GM19372 (cell line): ENCODE measurements around the gene GRID2.

Source experiments
- ATAC-seq: cut with Tn5 transposase; IDR thresholded peaks from one replicate; pipeline ENCODE4 v1.9.1; 2021; ENCODE audit warnings: mild to moderate bottlenecking, low read depth, moderate library complexity; ENCODE audit not compliant: unreplicated experiment

GRID2 gene

DNA sequence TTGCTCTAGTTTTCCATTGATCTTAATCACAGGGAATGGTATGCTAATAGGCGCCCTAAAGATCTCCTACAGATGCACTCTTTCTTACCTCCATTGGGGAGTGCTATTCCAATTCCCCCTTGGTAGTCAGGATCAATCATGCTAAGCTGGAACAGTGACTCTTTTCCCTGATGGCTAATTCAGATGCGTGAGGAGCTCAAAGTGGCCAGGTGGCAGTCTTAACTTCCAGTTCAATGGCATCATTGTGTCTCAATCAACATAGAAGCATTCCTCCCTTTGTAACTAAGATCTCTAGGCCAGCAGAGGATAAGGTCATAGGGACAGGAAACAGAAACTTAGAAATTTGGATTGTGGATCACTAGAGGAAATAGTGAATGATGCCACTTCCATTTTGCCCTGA, 216.8 kb downstream of the GRID2 start:
- ATAC-seq = no peak

DNA sequence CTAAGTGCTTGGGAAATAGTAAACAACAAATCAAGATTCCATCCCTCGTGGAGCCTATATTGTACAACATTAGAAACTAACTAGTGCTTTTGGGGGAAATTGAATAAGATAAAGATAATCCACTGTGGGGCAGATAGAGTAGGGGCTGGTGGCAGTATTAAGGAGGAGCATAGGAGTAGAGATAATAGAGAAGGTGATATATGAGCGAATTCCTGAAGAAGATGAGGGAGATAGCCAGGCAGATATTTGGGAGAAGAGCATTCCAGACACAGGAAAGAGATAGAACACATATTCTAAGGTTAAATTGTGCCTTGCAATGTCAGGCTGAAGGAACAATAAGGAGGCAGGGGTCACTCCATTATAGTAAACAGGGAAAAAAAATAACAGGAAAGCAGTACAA, 218.2 kb downstream of the GRID2 start:
- ATAC-seq = no peak

DNA sequence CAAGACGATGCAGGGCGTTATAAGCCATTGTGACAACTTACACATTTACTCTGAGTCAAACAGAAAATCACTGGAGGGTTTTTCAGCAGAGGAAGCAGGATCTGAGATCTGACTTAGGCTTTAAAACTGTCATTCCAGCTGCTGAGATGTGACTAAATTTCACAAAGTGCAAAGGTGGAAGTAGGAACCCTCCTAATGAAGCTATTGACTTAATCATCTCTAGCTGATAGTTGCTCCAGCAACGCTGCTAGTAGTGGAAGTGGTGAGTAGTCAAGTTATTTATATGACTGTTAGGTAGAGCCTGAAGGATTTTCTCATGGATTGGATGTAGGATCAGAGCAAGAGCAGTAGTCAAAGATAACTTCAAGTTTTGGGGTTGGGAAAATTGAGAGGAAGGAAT, 218.6 kb downstream of the GRID2 start:
- ATAC-seq = no peak

DNA sequence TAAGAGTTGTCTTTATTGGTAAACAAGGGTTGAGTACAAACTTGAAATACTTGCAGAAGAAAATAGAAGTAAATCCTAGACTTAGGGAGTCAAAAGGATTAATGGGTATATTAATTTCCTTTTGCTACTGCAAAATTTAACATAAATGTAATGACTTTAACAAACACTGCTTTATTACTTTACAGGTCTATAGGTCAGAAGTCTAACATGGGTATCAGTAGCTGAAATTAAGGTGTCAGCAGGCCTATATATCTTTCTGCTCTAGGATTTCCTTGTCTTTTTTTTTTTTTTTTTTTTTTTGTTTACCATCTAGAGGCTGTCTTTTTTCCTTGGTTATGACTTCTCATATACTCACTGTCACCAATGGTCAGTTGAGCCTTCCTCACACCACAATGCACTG, 220.4 kb downstream of the GRID2 start:
- ATAC-seq = no peak

DNA sequence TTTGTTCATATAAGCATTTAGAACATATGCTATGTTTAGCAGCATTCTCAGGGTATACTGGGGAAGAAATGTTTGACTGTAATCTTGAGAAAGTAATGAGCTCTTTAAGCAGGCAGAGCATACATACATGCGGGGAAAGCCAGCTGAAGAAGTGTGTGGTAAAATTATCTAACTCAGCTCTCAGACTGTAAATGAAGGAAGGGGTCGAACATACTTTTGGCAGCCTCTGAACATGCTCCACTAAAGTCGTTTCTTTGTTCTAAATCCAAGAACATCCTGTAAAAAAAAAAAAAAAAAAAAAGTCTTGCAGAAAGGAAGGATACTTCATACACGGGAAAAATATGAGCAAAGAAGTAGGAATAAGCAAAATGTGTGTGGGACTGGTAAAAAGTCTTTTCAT, 224.8 kb downstream of the GRID2 start:
- ATAC-seq = no peak

DNA sequence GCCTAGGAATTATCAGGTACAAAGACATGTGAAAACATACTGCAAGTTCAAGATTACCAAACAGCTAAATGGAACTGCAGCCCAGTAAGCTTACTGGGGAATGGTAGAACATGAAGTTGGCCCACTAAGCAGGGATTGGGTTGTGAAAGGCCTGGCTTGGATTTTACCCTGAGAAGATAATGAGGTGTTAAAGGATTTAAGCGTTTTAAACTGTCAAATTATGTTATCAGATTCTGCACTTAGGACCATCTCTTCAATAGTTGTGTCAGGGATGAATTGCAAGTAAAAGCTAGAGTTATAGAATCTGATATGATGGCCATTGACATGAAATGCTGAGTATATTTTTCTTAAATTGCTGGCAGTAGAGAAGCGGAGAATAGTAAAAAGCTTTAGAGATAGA, 225.7 kb downstream of the GRID2 start:
- ATAC-seq = no peak

DNA sequence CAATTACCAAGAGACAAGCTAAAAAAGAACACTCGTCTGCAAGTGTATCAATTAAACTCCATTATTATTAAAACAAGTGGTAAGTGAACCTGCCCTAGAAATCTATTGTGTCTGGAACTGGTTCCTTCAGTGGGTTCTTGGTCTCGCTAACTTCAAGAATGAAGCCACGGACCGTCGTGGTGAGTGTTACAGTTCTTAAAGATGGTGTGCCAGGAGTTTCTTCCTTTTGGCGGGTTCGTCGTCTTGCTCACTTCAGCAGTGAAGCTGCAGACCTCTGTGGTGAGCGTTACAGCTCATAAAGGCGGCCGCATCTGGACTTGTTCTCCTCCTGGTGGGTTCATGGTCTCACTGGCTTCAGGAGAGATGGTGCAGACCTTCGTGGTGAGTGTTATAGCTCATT, 231.8 kb downstream of the GRID2 start:
- ATAC-seq = no peak

DNA sequence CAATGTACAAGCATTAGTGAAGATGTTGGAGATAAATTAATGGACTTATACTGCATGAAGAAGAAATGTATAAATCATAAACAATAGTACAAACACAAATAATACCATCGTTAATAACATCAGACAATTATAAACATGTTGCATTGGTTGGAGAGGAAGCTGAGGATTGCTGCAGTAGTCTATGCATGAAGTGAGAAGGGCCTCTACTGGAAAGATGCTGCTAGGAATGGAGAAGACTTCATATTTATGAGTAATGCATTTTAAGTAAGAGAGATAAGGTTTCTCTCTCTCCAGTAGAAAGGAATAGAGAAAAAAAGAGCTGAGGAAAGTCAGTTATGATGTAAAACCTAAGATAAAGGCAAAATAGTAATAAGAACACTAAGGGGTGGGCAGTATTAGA, 247.8 kb downstream of the GRID2 start:
- ATAC-seq = no peak

DNA sequence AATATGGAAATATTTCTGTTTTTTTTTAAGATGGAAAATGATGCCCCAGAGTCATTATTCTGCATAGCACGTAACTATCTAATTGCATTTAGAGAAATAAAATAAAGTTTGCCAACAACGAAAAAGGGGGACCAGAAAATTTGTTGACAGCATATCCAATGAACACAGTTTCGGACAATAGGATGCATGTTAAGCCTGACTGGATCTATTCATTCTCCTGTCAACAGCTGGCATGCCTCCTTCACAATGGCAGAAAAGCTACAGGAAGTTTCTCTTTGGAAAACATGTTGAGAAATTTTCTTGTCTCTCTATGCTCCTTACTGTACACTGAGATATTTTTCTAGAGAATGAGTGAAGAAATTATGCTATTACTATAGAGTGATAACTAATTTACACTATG, 262.5 kb downstream of the GRID2 start:
- ATAC-seq = no peak

DNA sequence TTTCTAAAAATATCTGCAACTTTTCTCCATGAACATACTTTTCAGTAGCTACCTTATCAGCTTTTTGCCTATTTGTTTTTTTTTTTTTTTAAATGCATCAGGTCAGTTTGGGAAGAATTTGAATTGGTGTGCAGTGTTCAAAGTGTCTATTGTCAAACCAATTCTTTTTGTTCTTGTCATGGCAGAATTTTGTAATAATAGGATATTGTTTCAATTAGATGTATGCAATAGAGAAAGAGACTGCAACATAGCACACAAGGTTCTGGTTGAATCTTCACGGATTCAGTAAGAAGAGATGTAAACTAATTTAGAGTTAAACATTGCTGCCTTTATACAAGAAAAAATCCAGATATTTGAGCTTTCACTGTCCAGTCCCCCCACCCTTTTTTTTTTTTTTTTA, 277.1 kb downstream of the GRID2 start:
- ATAC-seq = no peak

DNA sequence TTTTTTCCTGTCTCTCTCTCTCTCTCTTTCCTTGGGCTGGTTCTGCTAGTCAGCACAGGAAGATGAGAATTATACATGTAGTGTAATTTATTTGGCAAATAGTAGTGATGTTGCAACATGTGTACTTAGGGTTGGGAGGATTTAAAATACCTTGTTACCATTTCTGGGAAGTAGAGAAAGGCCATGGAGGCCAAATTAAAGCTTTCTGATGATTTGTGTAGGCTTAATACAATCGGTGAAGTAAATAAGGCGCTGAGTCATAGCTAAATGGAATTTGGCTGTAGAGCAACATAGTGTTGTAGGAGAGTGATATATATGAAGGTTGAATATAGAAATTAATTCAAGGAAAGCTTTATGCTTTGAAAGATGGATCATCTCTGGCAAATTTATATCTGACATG, 295.3 kb downstream of the GRID2 start:
- no peak for ATAC-seq

DNA sequence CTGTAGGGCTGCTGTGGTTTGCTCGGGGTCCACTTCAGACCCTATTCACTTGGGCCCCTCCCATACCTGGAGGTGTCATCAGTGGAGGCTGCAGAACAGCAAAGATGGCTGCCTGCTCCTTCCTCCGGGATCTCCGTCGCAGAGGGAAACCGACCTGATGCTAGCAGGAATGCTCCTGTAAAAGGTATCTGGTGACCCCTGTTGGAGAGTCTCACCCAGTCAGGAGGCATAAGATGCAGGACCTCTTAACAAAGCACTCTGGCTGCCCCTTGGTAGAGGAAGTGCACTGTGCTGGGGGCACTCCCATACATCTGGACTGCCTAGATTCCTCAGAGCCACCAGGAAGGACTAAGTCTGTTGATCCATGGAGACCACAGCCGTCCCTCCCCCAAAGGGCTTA, 296.9 kb downstream of the GRID2 start:
- ATAC-seq = no peak

DNA sequence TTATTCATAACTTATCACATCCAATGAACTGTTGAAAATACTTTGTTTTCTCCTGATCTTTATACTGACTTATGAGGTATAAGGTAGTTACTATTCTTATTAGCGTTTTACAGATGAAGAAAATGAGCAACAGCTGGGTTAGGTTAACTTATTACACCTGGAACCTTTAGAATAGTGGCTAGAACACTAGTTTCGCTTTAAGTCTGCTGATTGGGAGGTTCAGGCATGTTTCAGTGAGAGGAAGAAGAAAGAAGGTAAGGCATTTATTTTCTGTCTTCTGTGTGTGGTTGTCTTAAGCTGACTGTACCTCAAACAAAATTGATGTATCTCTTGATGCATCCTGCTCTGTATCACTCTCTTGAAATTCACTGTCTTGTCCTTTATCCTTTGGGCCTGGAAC, 302.5 kb downstream of the GRID2 start:
- no peak for ATAC-seq

DNA sequence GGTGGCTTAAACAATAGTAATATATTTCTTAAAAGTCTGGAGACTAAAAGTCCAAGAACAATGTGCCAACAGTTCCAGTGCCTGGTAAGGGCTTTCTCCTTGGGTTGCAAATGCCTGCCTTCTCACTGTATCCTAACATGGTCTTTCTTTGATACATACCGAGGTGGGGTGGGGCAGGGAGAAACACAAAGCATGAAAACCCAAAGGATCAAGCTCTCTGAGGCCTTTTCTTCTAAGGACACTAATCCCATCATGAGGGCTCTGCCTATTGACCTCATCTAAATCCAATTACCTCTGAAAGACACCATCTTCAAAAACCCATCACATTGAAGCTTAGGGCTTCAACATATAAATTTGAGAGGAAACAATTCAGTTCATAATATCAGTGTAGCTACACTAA, 311.3 kb downstream of the GRID2 start:
- ATAC-seq = no peak

DNA sequence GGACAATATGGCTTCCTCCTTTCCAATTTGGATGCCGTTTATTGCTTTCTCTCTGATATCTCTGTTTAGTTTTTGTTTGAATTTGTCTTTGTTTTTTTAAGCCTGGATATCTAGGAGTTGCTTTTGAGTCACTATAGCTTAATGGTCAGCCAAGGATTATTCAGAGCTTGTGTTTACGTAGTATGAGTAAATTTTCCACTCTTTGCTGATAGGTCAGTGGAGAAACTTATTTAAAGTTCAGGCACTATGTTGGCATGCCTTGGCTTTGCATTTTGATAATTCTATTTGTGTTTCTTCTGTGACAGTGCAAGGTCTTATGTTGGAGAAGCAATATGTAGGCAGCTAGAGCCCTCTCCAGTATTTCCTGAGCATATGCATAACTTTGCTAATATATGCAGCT, 315.2 kb downstream of the GRID2 start:
- ATAC-seq = no peak

DNA sequence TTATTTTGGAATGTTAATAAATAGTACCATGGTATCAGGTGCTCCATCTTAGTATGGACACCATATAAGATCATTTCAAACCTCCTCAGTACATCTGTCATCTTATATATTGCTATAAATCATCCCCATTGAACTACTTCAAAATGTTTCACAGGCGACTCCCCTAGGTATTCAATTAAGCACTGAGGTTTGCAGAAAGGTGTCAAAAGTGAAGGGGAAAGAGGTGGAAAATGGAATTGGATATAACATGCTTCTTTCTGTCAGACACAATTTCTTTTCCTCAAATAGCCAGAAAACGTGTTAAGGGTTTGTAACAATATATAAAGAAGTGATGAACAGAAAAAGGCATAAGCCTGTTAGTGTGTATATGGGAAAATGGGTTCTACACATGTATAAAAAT, 325.5 kb downstream of the GRID2 start:
- no peak for ATAC-seq

DNA sequence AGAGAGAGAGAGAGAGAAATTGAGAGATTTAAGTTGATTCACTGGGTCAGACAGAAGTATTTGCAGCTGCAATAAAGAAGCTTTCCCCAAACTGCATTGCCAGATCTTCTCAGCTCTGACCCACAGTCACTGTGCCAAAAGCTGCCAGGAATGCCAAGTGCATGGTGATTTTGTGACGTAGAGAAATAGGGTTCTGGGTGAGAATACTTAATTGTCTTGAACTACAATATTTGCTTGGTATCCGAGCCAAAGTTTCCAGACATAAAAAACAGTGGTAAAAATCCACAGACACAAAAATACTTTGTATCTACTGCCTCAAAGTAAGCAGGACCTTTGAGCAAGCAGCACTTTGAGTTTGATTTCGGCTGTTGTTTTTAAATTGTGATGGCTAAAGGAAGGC, 331.1 kb downstream of the GRID2 start:
- ATAC-seq = no peak

DNA sequence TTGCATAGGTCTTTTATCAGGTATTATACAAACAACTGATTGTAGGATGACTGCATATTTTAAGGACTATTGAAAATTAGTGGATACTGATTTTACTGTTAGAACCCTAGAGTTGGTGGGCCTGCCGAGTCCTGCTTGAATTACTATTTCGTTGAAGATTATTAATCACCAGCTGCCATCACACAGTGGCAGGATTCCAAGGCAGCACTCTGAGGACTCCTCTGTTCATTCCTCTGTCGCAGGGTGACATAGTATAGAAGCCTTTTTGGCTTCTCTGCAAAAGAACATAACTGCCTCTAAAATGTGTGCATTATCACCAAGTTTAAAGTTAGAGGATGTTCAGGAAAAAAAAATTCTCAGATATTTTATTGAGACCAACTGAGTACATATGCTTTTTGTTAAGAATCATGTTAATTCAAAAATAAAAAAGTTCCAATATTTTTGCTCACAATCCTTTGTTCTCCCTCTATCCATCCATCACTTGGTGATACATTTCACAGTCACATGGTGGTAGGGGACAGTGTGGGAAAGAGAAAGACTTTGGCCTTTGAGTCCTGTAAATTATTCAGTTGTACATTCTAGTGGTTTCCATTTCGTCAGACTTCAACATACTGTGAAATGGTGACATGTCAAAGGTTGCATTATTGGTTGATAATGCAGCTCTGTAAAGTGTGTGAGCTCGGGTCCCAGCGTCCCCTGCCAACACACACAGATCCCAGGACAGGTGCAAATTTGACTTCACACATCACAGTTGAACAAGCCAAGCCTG, 332.5 kb downstream of the GRID2 start:
- no peak for ATAC-seq

DNA sequence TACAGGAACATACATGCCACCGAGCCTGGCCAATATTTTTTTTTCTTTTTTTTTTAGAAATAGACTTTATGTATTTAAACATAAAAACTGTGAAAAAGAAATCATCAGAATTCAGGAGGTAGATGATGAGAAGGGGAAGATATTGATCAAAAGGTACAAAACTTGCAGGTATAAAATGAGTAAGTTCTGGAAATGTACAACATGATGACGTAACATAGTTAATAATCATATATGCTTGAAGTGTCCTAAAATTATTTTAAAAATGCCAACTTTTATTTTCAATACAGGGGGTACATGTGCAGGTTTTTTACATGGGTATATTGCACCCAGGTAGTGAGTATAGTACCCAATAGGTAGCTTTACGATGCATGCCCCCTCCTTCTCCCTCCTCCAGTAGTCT, 337.6 kb downstream of the GRID2 start:
- no peak for ATAC-seq

DNA sequence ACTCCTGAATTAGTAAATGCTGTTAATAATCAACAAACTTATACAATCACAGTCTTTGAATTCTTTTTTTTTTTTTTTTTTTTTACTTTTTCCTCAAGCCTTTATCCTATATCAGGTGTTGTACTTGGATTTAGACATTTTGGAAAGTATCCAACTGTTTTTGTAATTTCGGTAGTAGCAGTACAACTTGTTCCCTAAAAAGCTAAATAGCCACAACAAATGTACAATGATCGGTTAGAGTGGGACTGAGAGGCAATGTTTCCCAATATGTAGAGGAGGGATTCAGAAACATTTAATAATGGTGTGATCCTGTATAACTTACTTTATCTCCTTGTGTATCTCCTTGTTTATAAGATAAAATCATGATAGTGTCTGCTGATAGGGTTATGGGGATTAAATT, 343.1 kb downstream of the GRID2 start:
- ATAC-seq = no peak

DNA sequence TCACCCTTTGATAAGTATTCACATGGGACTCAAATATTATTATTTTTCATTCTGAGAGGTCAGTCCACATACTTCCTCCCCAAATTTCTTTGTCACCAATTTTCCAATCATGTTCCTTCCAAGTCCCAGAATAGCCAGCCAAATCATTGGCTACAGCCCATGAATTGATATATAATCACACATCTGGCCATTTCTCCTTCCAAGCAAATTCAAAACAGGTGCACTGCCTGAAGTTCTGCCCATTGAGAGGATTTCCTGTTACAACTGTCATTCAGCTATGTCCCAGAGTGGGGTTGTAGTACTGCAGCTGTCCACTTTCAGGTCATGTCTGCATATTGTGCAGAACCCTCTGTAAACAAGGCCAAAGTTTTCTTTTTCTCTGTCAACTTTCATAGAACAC, 347.8 kb downstream of the GRID2 start:
- ATAC-seq = no peak

DNA sequence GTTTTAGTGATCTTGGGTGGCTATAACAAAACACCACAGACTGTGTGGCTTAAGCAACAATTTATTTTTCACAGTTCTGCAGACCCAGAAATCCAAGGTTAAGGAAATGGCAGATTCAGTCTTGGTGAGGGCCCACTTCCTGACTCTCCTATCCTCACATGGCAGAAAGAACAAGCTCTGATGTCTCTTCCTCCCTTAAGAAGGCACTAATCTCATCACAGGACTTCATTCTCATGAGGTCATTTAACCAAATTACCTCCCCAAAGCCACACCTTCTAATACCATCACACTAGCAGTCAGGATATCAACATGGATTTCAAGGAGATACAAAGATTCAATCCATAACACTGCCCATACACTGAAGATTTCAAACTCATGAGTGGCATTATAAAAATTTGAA, 350.3 kb downstream of the GRID2 start:
- ATAC-seq = no peak

DNA sequence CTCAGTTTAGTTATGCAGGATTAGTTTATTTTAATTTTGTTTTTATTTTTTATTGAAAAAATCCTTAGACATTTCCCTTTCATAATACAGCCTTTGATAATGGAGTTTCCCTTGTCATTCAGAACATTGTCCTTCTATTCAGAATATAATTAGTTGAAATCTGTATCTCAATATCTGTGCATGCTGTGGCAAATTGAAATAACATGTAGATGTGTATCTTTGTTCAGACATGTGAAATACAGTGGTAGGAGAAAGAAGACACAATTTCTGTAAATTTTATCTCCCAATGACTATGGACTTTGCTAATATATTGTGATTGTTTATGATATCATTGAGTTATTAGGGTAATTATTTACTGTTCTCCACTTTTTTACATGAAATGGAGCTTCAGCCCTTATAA, 353.9 kb downstream of the GRID2 start:
- no peak for ATAC-seq
